Panc1 (cell line): ENCODE data around the gene MIOS. TPM values are rescaled to one million over a fixed set of nuclear protein-coding genes. Genes with fewer than 3 reads are reported as not detected.

Source experiments
- ATAC-seq: fragments of 200-7000 bp; cut with Tn5 transposase; 2 replicates; pipeline ENCODE4 v1.9.1; 2020; ENCODE audit warnings: mild to moderate bottlenecking, moderate library complexity
- BruUV-seq: library from RNA; stranded (reverse); fragments of 400-500 nt; replicated peaks from 2 replicates; lab custom pipeline; 2021; lab: Mats Ljungman, UMichigan
- CTCF ChIA-PET: fragments of 300-600 bp; sonication (Branson Sonifier 250); formaldehyde crosslinking; loops from one replicate; lab custom pipeline; 2022; ENCODE audit warnings: antibody characterized with exemption; lab: Charles Lee
- POLR2A ChIA-PET: fragments of 300-600 bp; sonication (Branson Sonifier 250); formaldehyde crosslinking; loops from one replicate; lab custom pipeline; 2022; ENCODE audit warnings: antibody characterized with exemption; lab: Charles Lee
- DNase-seq: peaks from one replicate; pipeline ENCODE4 v3.0.0-alpha.2; 2010; ENCODE audit warnings: low read depth, low spot score
- H3K27ac ChIP-seq: 2 replicates; pipeline ENCODE4 v1.5.1; 2011; ENCODE audit warnings: mild to moderate bottlenecking, low read length, inconsistent platforms
- H3K27me3 ChIP-seq: fragments of 200-500 bp; sonication (Bioruptor generic); 2 replicates; pipeline ENCODE4 v1.6.0; 2014; ENCODE audit warnings: low read length, inconsistent platforms; ENCODE audit not compliant: control insufficient read depth, insufficient read depth
- H3K36me3 ChIP-seq: fragments of 200-500 bp; sonication (Bioruptor generic); 2 replicates; pipeline ENCODE4 v1.5.1; 2014; ENCODE audit warnings: inconsistent platforms, mild to moderate bottlenecking, low read length, moderate library complexity; ENCODE audit not compliant: control insufficient read depth, insufficient read depth
- H3K4me1 ChIP-seq: 2 replicates; pipeline ENCODE4 v1.5.1; 2011; ENCODE audit warnings: inconsistent platforms, mild to moderate bottlenecking, low read length, moderate library complexity; ENCODE audit not compliant: control insufficient read depth, insufficient read depth
- H3K4me3 ChIP-seq, 2 experiments: 2 replicates each; pipeline ENCODE4 v1.5.1; 2011 to 2012; ENCODE audit warnings: low read depth in 2 of 2, low read length in 2 of 2, mild to moderate bottlenecking in 2 of 2, inconsistent platforms in 1 of 2, moderate library complexity in 1 of 2
- H3K9me3 ChIP-seq: fragments of 200-500 bp; sonication (Bioruptor generic); 2 replicates; pipeline ENCODE4 v1.5.1; 2014; ENCODE audit warnings: low read depth, mild to moderate bottlenecking, inconsistent platforms, low read length, moderate library complexity; ENCODE audit not compliant: control insufficient read depth, insufficient read depth
- CTCF ChIP-seq: fragments of 450-650 bp; IDR thresholded peaks from 2 replicates; pipeline ENCODE4 v1.5.1; 2017; ENCODE audit warnings: mild to moderate bottlenecking
- POLR2AphosphoS5 ChIP-seq: IDR thresholded peaks from 2 replicates; pipeline ENCODE4 v1.6.1; 2012; ENCODE audit warnings: mild to moderate bottlenecking, low read depth, low read length, moderate library complexity
- REST ChIP-seq, 2 experiments: IDR thresholded peaks; 2 replicates each; pipeline ENCODE4 v1.6.1; 2011 to 2012; ENCODE audit warnings: low read depth in 2 of 2, control low read depth in 1 of 2, low read length in 1 of 2, mild to moderate bottlenecking in 1 of 2, moderate library complexity in 1 of 2; ENCODE audit not compliant: insufficient read depth in 1 of 2
- SIN3A ChIP-seq: IDR thresholded peaks from 2 replicates; pipeline ENCODE4 v1.6.1; 2012; ENCODE audit warnings: low read depth, mild to moderate bottlenecking, low read length, moderate library complexity, borderline replicate concordance; ENCODE audit not compliant: insufficient read depth
- TCF7L2 ChIP-seq: IDR thresholded peaks from 2 replicates; pipeline ENCODE4 v1.6.1; 2011; ENCODE audit warnings: mild to moderate bottlenecking, low read depth, low read length, inconsistent platforms
- in situ Hi-C: cut with HindIII; loops from 2 replicates; pipeline ENCODE4 v1.10.0; 2016; ENCODE audit warnings: low sequenced_read_pairs, low pct_unique_long_range_greater_than_20kb
- intact Hi-C: fragments of 100-400 bp; cut with micrococcal nuclease; formaldehyde crosslinking; loops from one replicate; pipeline ENCODE4 v1.10.0; 2022; ENCODE audit not compliant: unreplicated experiment
- total RNA-seq: library from RNA; stranded (reverse); gene quantifications from one replicate; pipeline ENCODE4 v1.2.1, GENCODE V29; 2021; ENCODE audit not compliant: unreplicated experiment

The MIOS gene
- total RNA-seq, 1 experiment from 2014 or later, result 40.8 TPM

- ChIA-PET CTCF (no interaction called here), POLR2A (no interaction called here)
- in situ Hi-C loops, result no loop called here
- DNase-seq (no peak), ATAC-seq (no peak)
- no peaks in the 10 kb centered on the region for H3K9me3 ChIP-seq
- TF ChIP-seq SIN3A, result no peak
- TF ChIP-seq TCF7L2, result no peak
- TF ChIP-seq POLR2AphosphoS5, result no peak
- TF ChIP-seq CTCF, result no peak
- TF ChIP-seq REST (IDR thresholded peaks at IDR 0.05; ENCODE audit: insufficient read depth in 1 of 2, low read depth in 2 of 2, low read length in 1 of 2), result no peak
- no peak overlapping the region for H3K4me3 ChIP-seq
- no peaks in the 10 kb centered on the region for H3K4me1 ChIP-seq
- H3K27me3 ChIP-seq, result no peaks in the 10 kb centered on the region
- intact Hi-C loops, result no loop called here
- no TSS peak for BruUV-seq
- no peaks in the 10 kb centered on the region for H3K36me3 ChIP-seq
- H3K27ac ChIP-seq, result no peak overlapping the region
Measured at GRCh38 chr7:7628476-7628875, 61.8 kb downstream of the MIOS start.

- Histone ChIP-seq H3K27ac (no peak overlapping the region), H3K9me3 (no peaks in the 10 kb centered on the region), H3K27me3 (no peaks in the 10 kb centered on the region), H3K4me3 (no peak overlapping the region), H3K36me3 (no peaks in the 10 kb centered on the region), H3K4me1 (no peaks in the 10 kb centered on the region)
- ChIA-PET POLR2A (no interaction called here), CTCF (no interaction called here)
- intact Hi-C loops (no loop called here), in situ Hi-C loops (no loop called here)
- ATAC-seq (no peak), DNase-seq (no peak)
- TF ChIP-seq SIN3A, result no peak
- TF ChIP-seq TCF7L2, result no peak
- TF ChIP-seq REST (IDR thresholded peaks at IDR 0.05; ENCODE audit: insufficient read depth in 1 of 2, low read depth in 2 of 2, low read length in 1 of 2), result no peak
- TF ChIP-seq POLR2AphosphoS5, result no peak
- no peak for TF ChIP-seq CTCF
- BruUV-seq, result no TSS peak
Measured at GRCh38 chr7:7630626-7631329, 64.1 kb downstream of the MIOS start.
